Endothelial cell (in vitro differentiated cells): ENCODE measurements around the gene FARP1. TPM values are rescaled to one million over a fixed set of nuclear protein-coding genes. Genes with fewer than 3 reads are reported as not detected.

ENCODE experiments used
- DNase-seq: peaks from one replicate; pipeline ENCODE4 v3.0.0; 2021; ENCODE audit warnings: low spot score
- H3K27ac Mint-ChIP-seq: one replicate; pipeline ENCODE4 v1.8.0; 2021; ENCODE audit warnings: mixed read lengths, inconsistent platforms; ENCODE audit not compliant: unreplicated experiment
- H3K27me3 Mint-ChIP-seq: one replicate; pipeline ENCODE4 v1.8.0; 2021; ENCODE audit warnings: mild to moderate bottlenecking, moderate library complexity, mixed read lengths, inconsistent platforms; ENCODE audit not compliant: unreplicated experiment
- H3K36me3 Mint-ChIP-seq: one replicate; pipeline ENCODE4 v1.8.0; 2021; ENCODE audit warnings: mild to moderate bottlenecking, low read depth, mixed read lengths, inconsistent platforms; ENCODE audit not compliant: unreplicated experiment
- H3K4me1 Mint-ChIP-seq: one replicate; pipeline ENCODE4 v1.8.0; 2021; ENCODE audit warnings: mild to moderate bottlenecking, mixed read lengths, inconsistent platforms; ENCODE audit not compliant: unreplicated experiment
- H3K4me3 Mint-ChIP-seq: one replicate; pipeline ENCODE4 v1.8.0; 2021; ENCODE audit warnings: mild to moderate bottlenecking, mixed read lengths, inconsistent platforms; ENCODE audit not compliant: unreplicated experiment
- H3K9me3 Mint-ChIP-seq: one replicate; pipeline ENCODE4 v1.8.0; 2021; ENCODE audit warnings: mixed read lengths, inconsistent platforms; ENCODE audit not compliant: unreplicated experiment
- total RNA-seq: library from RNA; stranded (reverse); fragmentation: NEBNext Ultra II Directional; extraction: Animal tissue kit (Norgen Biotek cat#: 25700); gene quantifications from one replicate; pipeline ENCODE4 v1.2.1, GENCODE V29; 2021; ENCODE audit not compliant: unreplicated experiment
- TF ChIP-seq, protein P1 (sequence below): fragments of 200-600 bp; sonication (generic); IDR thresholded peaks from one replicate; pipeline ENCODE4 v1.5.0; 2021; ENCODE audit warnings: antibody characterized with exemption; ENCODE audit not compliant: unreplicated experiment

FARP1 gene
- total RNA-seq, 1 donor from 2014 or later = 167 TPM

DNA sequence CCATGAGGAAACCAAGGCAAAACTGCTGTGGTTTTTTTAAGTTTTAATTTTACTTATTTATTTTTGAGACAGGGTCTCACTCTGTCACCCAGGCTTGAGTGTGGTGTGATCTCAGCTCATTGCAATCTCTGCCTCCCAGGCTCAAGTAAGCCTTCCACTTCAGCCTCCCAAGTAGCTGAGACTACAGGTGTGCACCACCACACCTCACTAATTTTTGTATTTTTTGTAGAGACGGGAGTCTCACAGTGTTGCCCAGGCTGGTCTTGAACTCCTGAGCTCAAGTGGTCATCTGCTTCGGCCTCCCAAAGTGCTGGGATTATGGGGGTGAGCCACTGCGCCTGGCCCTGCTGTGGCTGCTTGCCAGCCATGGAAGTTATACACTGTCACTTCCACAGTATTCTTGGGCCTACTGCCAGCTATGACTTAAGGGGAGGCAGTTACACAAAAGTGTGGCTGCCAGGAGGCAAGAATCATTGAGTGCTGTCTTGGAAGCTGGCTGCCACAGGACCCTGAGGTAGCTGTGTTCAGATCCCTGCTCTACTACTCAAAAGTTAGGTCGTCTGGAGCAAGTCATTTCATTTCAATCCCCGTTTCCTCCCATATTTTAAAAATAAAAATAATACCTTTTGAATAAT lies 12.7 kb downstream of the FARP1 start:
- Mint-ChIP-seq H3K27ac (no peak overlapping the region), H3K36me3 (peaks cover 4% of the 10 kb centered on the region), H3K4me3 (no peak overlapping the region), H3K4me1 (peaks cover 12% of the 10 kb centered on the region), H3K27me3 (peaks cover 4% of the 10 kb centered on the region), H3K9me3 (no peaks in the 10 kb centered on the region)
- TF ChIP-seq, protein P1, sequence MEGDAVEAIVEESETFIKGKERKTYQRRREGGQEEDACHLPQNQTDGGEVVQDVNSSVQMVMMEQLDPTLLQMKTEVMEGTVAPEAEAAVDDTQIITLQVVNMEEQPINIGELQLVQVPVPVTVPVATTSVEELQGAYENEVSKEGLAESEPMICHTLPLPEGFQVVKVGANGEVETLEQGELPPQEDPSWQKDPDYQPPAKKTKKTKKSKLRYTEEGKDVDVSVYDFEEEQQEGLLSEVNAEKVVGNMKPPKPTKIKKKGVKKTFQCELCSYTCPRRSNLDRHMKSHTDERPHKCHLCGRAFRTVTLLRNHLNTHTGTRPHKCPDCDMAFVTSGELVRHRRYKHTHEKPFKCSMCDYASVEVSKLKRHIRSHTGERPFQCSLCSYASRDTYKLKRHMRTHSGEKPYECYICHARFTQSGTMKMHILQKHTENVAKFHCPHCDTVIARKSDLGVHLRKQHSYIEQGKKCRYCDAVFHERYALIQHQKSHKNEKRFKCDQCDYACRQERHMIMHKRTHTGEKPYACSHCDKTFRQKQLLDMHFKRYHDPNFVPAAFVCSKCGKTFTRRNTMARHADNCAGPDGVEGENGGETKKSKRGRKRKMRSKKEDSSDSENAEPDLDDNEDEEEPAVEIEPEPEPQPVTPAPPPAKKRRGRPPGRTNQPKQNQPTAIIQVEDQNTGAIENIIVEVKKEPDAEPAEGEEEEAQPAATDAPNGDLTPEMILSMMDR = no peak
- DNase-seq = no peak

DNA sequence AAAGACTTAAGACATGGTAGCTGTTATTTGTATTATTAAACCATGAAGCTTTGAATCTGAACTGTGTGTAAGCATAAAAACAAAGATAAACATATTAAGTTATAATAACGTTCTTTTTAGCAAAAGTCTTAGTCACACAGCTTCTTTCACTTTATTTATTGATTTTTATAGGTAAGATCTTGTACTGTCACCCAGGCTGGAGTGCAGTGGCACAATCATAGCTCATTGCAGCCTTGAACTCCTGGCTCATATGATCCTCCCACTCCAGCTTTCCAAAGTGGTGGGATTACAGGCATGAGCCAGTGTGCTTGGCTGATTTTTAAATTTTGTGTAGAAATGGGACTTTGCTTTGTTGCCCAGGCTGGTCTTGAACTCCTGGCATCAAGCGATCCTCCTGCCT lies 13.4 kb downstream of the FARP1 start:
- H3K36me3 Mint-ChIP-seq = peaks cover 4% of the 10 kb centered on the region
- no peak overlapping the region for H3K27ac Mint-ChIP-seq
- H3K4me3 Mint-ChIP-seq = no peak overlapping the region
- H3K9me3 Mint-ChIP-seq = no peaks in the 10 kb centered on the region
- H3K27me3 Mint-ChIP-seq = peaks cover 4% of the 10 kb centered on the region
- no peak for DNase-seq
- TF ChIP-seq, protein P1 = no peak
- H3K4me1 Mint-ChIP-seq = peaks cover 14% of the 10 kb centered on the region

DNA sequence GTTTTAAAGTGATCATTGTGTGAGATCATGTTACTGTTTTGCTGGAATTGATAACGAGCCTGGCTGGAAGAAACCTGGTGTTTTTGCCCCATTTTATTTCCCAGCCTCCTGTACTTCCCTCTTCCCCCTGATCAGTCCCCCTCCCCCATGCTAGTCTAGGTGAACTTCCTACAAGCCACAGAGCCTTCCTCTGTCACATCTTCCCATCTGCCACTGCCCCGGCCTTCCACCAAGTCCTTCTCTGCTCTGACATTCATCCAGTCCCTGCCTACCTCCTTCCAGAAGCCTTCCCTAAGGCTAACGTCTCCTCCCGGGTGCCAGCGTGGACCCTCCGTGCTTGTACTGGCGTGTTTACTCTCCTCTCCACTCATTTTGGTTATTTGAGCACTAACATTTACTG lies 14.3 kb downstream of the FARP1 start:
- Mint-ChIP-seq H3K4me1 (peaks cover 22% of the 10 kb centered on the region), H3K4me3 (no peak overlapping the region), H3K27me3 (peaks cover 4% of the 10 kb centered on the region), H3K9me3 (no peaks in the 10 kb centered on the region), H3K36me3 (peaks cover 4% of the 10 kb centered on the region), H3K27ac (no peak overlapping the region)
- DNase-seq = no peak
- TF ChIP-seq, protein P1 = no peak

DNA sequence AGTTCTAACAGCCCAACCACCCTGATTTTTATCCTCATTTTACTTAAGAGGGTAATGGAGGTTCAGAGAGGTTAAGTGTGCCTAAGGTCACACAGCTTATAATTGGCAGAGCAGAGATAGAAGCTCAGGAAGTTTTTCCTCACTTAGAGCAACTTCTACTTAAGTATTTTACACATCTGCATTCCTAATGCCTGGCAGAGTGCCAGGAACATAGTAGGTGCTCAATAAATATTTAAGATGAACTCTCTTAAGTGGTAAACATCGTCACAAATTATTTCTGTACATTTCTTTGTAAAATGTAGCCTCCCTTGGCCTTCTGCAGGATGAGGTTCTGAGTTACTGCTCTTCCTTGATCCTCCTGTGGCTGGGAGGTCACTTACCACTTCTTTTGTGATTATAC lies 14.7 kb downstream of the FARP1 start:
- peaks cover 4% of the 10 kb centered on the region for H3K36me3 Mint-ChIP-seq
- H3K27ac Mint-ChIP-seq = no peak overlapping the region
- peaks cover 22% of the 10 kb centered on the region for H3K4me1 Mint-ChIP-seq
- no peaks in the 10 kb centered on the region for H3K9me3 Mint-ChIP-seq
- no peak overlapping the region for H3K4me3 Mint-ChIP-seq
- TF ChIP-seq, protein P1 = no peak
- no peak for DNase-seq
- peaks cover 4% of the 10 kb centered on the region for H3K27me3 Mint-ChIP-seq

DNA sequence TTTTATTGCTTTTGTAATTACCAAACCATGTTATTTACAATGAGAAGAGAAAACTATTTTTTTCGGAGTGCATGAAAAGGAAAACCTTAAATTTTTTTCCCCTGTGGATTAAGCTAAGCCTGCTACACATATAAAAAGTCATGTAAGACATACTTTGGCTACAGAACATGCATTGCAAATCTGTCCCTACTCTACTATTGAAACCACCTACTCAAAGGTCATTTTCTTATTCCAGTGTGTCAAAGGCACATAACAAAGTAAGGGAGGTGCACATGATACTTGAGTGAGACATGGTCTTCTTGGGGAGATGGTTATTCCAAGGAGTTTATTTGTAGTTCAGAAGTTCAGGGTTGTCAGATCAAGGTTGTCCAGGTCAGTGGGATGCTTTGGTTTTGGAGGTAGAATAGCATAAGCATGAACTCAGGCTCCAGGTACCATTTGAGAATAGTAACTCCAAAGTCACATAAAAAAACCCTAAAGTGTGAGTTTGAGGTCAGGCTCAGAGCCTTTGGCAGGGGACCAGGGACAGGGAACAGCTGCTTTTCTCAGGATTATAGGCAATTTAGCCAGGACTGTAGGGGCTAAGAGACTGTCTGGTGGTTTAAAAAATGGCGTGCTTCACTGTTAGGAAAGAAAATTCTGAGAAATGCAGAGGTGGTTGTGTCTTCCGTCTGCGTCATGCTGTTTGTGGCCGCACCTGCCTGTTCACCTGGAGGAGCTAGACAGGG lies 15.4 kb downstream of the FARP1 start:
- peaks cover 22% of the 10 kb centered on the region for H3K4me1 Mint-ChIP-seq
- H3K27me3 Mint-ChIP-seq = peaks cover 4% of the 10 kb centered on the region
- H3K36me3 Mint-ChIP-seq = peaks cover 4% of the 10 kb centered on the region
- H3K9me3 Mint-ChIP-seq = no peaks in the 10 kb centered on the region
- no peak overlapping the region for H3K27ac Mint-ChIP-seq
- no peak for DNase-seq
- TF ChIP-seq, protein P1 = no peak
- no peak overlapping the region for H3K4me3 Mint-ChIP-seq
